Activated CD8-positive, alpha-beta memory T cell treated with anti-CD3 and anti-CD28 coated beads for 36 hours (primary cell): ENCODE data around the gene RNASE3. TPM values are rescaled to one million over a fixed set of nuclear protein-coding genes. Genes with fewer than 3 reads are reported as not detected.
"Not testable (repeated sequence)": the region's sequence is repeated elsewhere in the genome, so short reads cannot be mapped to it uniquely, and the experiment has no call there.

Experiments
- CTCF ChIA-PET: fragments of 350-600 bp; sonication (Branson Sonifier 250); formaldehyde crosslinking; loops from one replicate; lab custom pipeline; 2021; ENCODE audit warnings: antibody characterized with exemption; lab: Charles Lee
- POLR2A ChIA-PET: fragments of 350-600 bp; sonication (Branson Sonifier 250); formaldehyde crosslinking; loops from one replicate; lab custom pipeline; 2021; ENCODE audit warnings: antibody characterized with exemption; lab: Charles Lee
- total RNA-seq, 2 experiments: library from RNA; stranded (reverse); gene quantifications; one replicate each; pipeline ENCODE4 v1.2.3, GENCODE V29; 2021

Gene RNASE3
- total RNA-seq, 2 experiments from 2014 or later = not detected

- CTCF ChIA-PET = interaction anchor here (1.1 kb wide), 1 partner anchor 51 kb away, joined by 3 read pairs; no protein-coding TSS in a partner anchor
- POLR2A ChIA-PET = no interaction called here
These were observed 14.5 kb downstream of the RNASE3 start for GRCh38 chr14:20905676-20906075.

- ChIA-PET CTCF (no interaction called here), POLR2A (no interaction called here)
These were observed 16.0 kb downstream of the RNASE3 start for GRCh38 chr14:20907214-20907613.

DNA sequence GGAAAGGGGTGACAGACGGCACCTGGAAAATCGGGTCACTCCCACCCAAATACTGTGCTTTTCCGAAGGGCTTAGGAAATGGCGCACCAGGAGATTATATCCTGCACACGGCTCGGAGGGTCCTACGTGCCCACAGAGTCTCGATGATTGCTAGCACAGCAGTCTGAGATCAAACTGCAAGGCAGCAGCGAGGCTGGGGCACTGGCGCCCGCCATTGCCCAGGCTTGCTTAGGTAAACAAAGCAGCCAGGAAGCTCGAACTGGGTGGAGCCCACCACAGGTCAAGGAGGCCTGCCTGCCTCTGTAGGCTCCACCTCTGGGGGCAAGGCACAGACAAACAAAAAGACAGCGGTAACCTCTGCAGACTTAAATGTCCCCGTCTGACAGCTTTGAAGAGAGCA, 19.6 kb downstream of the RNASE3 start:
- CTCF ChIA-PET, POLR2A ChIA-PET: not testable (repeated sequence)

DNA sequence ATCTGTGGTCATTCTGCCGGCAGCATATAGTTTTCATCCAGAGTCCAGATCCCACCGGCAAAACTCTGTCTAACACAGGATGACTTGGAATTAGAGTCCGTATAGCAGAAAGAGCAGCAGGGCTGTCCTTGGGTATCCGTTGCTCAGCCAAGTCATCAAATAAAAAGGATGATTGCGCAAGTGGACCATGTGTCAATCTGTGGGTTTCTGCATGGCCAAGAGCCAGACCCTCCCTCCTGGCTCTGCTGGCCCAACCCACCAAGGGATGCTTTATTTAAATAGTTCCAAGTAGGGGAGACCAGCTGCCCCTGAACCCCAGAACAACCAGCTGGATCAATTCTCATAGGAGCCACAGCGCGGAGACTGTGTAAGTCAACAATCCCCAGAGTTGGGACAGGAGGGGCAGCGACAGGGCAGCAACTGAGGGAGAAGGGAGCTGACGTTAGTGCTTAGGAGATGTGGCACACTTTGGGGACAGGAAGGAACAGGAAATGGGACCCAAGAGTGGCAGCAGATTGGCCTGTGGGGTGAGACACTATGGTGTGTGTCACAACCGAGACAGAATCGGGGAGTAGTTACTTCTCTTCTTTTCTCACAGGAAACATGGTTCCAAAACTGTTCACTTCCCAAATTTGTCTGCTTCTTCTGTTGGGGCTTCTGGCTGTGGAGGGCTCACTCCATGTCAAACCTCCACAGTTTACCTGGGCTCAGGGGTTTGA, 28.0 kb downstream of the RNASE3 start:
- CTCF ChIA-PET, POLR2A ChIA-PET: not testable (repeated sequence)

DNA sequence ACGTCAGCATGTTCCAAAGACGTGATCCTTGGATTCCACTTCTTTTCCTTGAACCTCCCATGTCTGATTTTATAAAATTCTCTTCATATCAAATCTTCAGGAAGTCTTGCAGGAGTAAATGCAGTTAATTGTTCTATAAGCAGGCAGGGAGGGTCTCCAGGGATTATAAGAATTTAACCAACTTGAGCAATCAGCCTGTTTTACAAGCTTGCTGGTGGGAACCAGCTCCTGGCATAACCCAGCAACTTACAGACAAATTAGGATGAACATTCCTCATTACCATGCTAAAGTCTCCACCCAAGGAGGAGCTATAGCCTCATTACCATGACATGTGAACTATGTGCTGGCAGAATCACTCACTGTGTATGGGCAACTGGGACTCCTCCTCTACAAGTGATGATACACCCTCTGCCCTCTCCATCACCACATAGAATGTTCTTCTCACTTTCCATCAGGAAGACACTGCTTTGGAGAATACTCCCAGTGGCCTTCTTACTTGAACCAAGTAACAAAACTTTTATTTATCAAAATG, 32.6 kb downstream of the RNASE3 start:
- POLR2A ChIA-PET, CTCF ChIA-PET: not testable (repeated sequence)

DNA sequence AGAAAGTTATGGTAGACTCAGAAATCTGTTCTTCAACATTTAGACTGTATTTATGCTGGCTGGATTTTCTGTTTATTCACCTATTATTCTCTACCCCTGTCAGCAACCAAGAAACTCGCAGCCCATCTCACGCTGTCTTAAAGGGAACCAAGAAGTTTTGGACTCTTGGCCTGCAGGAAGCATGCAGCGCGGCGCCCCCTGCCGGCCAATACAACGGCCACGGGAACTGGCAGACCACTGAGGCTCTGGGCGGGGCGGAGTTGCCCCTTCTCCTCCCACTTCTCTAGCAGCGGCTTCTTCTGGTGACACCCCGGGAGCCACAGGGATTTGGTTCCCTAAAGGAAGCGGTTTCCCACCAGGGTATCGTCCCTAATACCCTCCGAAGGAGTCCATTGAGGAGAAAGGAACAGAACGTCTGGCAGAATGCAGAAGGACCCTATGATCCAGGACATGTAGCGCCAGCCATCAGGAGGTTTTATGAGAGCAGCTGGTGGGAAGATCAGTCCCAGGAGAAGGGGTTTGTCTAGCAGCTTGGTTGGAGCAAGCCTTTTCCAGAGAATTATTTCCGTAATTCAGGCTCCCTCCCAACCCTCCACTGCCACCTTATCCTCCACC, 43.1 kb downstream of the RNASE3 start:
- CTCF ChIA-PET = no interaction called here
- POLR2A ChIA-PET = no interaction called here

- ChIA-PET POLR2A (no interaction called here), CTCF (no interaction called here)
These were observed 44.3 kb downstream of the RNASE3 start for GRCh38 chr14:20935303-20935984.

Other genes starting within 250 kb of the RNASE3 start
- not detected for gene OR6S1, start 249.7 kb upstream of the RNASE3 start, total RNA-seq
- gene RNASE4, start 206.8 kb upstream of the RNASE3 start, total RNA-seq = under 1 TPM; 0.10 to 0.57 TPM
- gene ANG, start 202.6 kb upstream of the RNASE3 start, total RNA-seq = under 1 TPM; 0.34 to 0.99 TPM
- not detected for gene EDDM3A, start 145.5 kb upstream of the RNASE3 start, total RNA-seq
- not detected for gene EDDM3B, start 123.0 kb upstream of the RNASE3 start, total RNA-seq
- gene RNASE6, start 110.1 kb upstream of the RNASE3 start, total RNA-seq = under 1 TPM; 0.34 to 0.40 TPM
- not detected for gene RNASE1, start 88.5 kb upstream of the RNASE3 start, total RNA-seq
- gene RNASE2, start 64.1 kb downstream of the RNASE3 start, total RNA-seq = not detected
- gene METTL17, start 98.6 kb downstream of the RNASE3 start, total RNA-seq = 100 to 1,000 TPM; 105 to 106 TPM
- gene SLC39A2, start 107.9 kb downstream of the RNASE3 start, total RNA-seq = under 1 TPM in 1 of 2 experiments, not detected in 1; 0.34 TPM
- gene NDRG2, start 133.7 kb downstream of the RNASE3 start, total RNA-seq = 1 to 10 TPM; 4.0 to 4.5 TPM
- gene TPPP2, start 138.8 kb downstream of the RNASE3 start, total RNA-seq = not detected
- not detected for gene RNASE13, start 143.4 kb downstream of the RNASE3 start, total RNA-seq
- not detected for gene RNASE7, start 151.0 kb downstream of the RNASE3 start, total RNA-seq
- gene RNASE8, start 166.4 kb downstream of the RNASE3 start, total RNA-seq = not detected
- under 1 TPM; 0.11 to 0.48 TPM for gene ARHGEF40, start 178.9 kb downstream of the RNASE3 start, total RNA-seq
- gene ZNF219, start 207.3 kb downstream of the RNASE3 start, total RNA-seq = 1 to 10 TPM; 7.1 to 9.3 TPM
- under 1 TPM in 1 of 2 experiments, not detected in 1; 0.13 TPM for gene TMEM253, start 209.7 kb downstream of the RNASE3 start, total RNA-seq